Mucosa of stomach (tissue), 1 donor: ENCODE data around the gene C4orf54.

ENCODE experiments used
- H3K27me3 ChIP-seq: one replicate; pipeline ENCODE4 v1.7.0; 2013; ENCODE audit warnings: mild to moderate bottlenecking, low read length; ENCODE audit not compliant: control insufficient read depth, insufficient read depth
- H3K36me3 ChIP-seq: one replicate; pipeline ENCODE4 v1.7.0; 2013; ENCODE audit warnings: low read length; ENCODE audit not compliant: control insufficient read depth, insufficient read depth
- H3K4me1 ChIP-seq: one replicate; pipeline ENCODE4 v1.7.0; 2013; ENCODE audit warnings: mild to moderate bottlenecking, low read length; ENCODE audit not compliant: control insufficient read depth, insufficient read depth
- H3K4me3 ChIP-seq: one replicate; pipeline ENCODE4 v1.7.0; 2013; ENCODE audit warnings: low read length
- H3K9ac ChIP-seq: one replicate; pipeline ENCODE4 v1.7.0; 2013; ENCODE audit warnings: mild to moderate bottlenecking, low read length, moderate library complexity
- H3K9me3 ChIP-seq: one replicate; pipeline ENCODE4 v1.7.0; 2013; ENCODE audit warnings: mild to moderate bottlenecking, low read length, moderate library complexity; ENCODE audit not compliant: control insufficient read depth
- donor health status: Pancreatic carcinoma.

C4orf54 gene

DNA sequence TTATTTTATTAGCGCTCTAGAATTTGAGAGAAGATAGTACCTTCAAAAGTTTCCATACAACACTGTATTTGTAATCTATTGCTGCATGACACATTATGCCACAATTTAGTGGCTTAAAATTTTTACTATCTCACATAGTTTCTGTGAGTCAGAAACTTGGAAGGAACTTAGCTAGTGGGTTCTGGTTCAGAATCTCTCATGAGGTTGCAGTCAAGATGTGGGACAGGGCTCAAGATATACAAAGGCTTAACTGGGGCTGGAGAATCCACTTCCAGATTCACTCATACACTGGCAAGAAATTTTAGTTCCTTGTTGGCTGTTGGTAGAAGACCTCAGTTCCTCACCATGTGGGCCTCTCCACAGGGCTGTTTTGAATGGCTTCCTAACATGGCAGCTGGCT is 11.5 kb upstream of the C4orf54 start:
- Histone ChIP-seq H3K4me3 (no peak overlapping the region), H3K4me1 (no peaks in the 10 kb centered on the region), H3K9me3 (no peaks in the 10 kb centered on the region), H3K36me3 (no peaks in the 10 kb centered on the region), H3K9ac (no peak overlapping the region), H3K27me3 (no peaks in the 10 kb centered on the region)

DNA sequence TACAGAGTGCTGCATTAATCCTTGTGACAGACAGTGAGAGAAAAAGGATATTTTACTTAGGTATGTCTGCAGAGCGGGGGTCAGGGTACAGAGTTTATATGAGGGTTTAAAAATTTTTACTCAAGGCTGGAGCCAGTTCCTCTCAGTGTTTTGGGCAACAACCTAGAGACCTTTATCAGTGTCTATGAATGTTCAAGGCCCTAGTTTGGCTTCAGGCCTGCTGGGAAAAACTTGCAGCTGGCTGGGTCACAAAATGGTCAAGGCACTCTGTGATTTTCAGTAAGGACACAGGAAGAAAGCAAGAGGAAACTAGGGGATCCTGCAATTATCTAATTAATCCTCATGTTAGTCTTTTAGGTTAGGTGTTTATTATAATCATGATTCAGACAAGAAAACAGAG is 10.8 kb upstream of the C4orf54 start:
- H3K4me3 ChIP-seq: no peak overlapping the region
- no peaks in the 10 kb centered on the region for H3K9me3 ChIP-seq
- no peaks in the 10 kb centered on the region for H3K36me3 ChIP-seq
- no peaks in the 10 kb centered on the region for H3K4me1 ChIP-seq
- no peak overlapping the region for H3K9ac ChIP-seq
- no peaks in the 10 kb centered on the region for H3K27me3 ChIP-seq

DNA sequence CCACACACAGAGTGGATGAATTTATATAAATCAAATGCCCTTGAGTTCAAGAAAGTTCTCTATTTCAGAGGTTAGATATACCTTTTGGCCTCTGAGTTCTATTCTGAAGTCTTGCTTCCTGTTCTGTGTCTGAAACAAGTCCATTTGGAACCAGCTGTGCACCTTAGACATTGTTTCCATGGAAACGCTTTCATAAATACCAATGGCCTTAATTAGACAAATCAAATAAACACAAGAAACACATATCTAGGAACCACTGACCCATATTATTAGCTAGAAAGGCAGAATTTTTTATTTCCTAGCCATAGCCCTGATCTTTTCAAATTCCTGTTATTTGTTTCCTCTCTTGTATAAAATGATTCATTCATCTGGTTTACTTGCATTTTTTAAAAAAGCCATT is 8.4 kb upstream of the C4orf54 start:
- H3K4me3 ChIP-seq: no peak overlapping the region
- no peaks in the 10 kb centered on the region for H3K36me3 ChIP-seq
- H3K9ac ChIP-seq: no peak overlapping the region
- no peaks in the 10 kb centered on the region for H3K9me3 ChIP-seq
- H3K4me1 ChIP-seq: no peaks in the 10 kb centered on the region
- no peaks in the 10 kb centered on the region for H3K27me3 ChIP-seq

DNA sequence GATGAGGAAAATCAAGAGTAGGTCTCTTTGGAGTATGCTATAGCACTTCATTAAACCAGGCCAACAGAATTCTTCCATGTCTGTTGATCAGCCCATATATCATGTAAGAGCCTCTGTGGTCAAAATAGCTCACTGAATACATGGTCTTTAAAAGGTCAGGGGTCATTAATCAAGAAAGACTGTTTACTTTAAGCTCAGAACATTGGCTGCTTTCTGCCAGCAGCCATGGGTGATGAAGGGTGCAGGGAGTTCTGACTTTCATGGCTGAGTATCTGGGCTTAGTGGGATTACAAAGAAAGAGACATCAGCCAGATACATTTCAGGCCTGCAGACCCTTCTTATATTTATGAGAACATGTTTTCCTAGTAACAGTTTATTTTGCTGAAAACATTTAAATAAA is 7.1 kb upstream of the C4orf54 start:
- H3K4me3 ChIP-seq: no peak overlapping the region
- no peaks in the 10 kb centered on the region for H3K4me1 ChIP-seq
- H3K9me3 ChIP-seq: no peaks in the 10 kb centered on the region
- H3K27me3 ChIP-seq: no peaks in the 10 kb centered on the region
- no peaks in the 10 kb centered on the region for H3K36me3 ChIP-seq
- no peak overlapping the region for H3K9ac ChIP-seq

DNA sequence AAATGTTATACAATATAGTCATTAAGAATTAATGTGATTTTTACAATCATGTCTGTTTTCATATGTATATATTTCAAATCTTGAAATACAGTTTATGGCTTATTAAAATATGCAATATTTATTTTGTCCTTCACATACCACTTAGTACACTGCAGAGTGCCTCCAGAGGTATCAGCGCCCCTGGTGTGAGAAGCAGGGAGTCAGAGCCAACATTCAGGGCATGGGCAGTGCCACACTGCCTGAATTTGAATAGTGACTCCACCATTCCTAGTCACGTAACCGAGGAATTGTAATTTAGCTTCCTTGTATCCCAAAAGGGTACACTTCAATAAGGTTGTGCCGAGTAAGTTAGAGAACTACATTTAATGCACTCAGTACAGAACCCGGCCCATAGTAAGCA is 4.3 kb upstream of the C4orf54 start:
- no peaks in the 10 kb centered on the region for H3K36me3 ChIP-seq
- no peaks in the 10 kb centered on the region for H3K9me3 ChIP-seq
- no peak overlapping the region for H3K4me3 ChIP-seq
- H3K9ac ChIP-seq: no peak overlapping the region
- no peaks in the 10 kb centered on the region for H3K4me1 ChIP-seq
- no peaks in the 10 kb centered on the region for H3K27me3 ChIP-seq

DNA sequence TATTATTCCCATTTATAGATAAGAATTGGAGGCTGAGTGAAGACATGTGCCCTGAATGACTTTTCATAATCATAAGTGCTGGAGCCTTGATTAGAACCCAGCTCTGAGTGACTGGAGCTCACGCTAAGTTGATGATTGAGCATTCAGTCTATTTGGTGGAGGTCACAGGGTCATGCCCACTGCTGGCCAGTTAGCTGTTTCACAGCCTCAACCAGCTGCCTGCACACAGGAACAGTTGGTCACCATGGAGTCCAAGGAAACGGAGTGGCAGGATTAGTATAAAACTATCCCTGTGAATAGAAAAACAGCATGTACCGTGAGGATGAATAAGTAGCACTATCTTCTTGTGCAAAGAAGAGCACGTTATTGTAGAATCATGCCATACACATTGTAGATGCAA is 1.0 kb upstream of the C4orf54 start:
- H3K9me3 ChIP-seq: no peaks in the 10 kb centered on the region
- no peaks in the 10 kb centered on the region for H3K4me1 ChIP-seq
- no peak overlapping the region for H3K9ac ChIP-seq
- no peaks in the 10 kb centered on the region for H3K27me3 ChIP-seq
- H3K36me3 ChIP-seq: no peaks in the 10 kb centered on the region
- no peak overlapping the region for H3K4me3 ChIP-seq

DNA sequence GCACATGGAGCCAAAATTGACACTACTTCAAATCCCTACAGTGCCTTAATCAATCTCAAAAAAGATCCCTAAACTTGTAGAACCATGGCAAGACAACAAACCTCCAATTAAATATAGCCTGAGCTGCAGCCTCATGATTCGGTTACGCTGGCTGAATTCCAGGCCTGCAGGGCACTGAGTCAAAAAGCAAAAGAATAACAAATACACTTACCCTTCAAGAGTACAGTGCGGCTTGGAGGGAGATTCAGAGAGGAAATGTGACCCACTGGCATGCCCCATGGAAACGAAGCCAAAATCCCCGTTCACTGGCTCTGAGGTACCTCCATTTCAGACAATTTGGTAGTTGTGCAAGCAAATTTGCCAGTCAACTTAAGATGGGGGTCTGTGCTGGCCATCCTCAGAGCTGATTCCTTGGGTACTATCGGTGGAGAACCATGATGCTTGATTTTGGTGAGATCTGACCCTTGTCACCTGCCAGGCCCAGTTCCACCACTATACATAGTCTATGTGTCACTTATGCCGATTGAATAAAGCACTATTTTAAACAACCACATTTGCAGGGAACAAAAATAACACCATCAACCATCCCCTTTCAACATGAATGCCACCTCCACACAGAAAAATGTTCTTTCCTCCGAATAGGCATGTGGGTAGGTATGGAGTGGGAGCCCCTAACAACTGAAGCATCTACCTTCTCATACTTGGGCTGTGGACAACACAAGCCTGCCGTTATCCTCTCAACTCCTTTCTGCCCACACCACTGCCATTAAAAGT is 2.1 kb downstream of the C4orf54 start:
- no peaks in the 10 kb centered on the region for H3K9me3 ChIP-seq
- no peaks in the 10 kb centered on the region for H3K4me1 ChIP-seq
- no peak overlapping the region for H3K9ac ChIP-seq
- H3K4me3 ChIP-seq: no peak overlapping the region
- H3K36me3 ChIP-seq: no peaks in the 10 kb centered on the region
- no peaks in the 10 kb centered on the region for H3K27me3 ChIP-seq

DNA sequence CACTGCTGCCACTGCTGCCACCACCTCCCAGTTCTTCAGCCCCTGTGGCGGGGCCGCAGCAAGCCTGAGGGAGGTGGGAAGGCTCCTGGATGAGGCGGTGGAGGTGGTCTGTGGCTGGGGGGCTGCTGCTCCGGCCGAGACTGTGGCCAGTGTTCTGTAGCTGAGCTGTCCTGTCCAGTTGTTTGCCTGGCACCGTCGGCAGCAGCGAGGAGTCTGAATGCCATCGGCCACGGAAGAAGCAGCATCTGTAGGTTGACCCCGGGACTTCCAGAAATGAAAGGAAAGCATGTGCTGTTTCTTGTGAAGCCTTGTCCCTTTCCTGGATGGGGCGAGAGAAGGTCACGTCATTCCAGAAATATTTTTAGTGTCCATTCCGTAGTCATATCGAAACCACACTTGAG is 3.3 kb downstream of the C4orf54 start:
- H3K9ac ChIP-seq: no peak overlapping the region
- no peaks in the 10 kb centered on the region for H3K27me3 ChIP-seq
- no peaks in the 10 kb centered on the region for H3K4me1 ChIP-seq
- H3K4me3 ChIP-seq: no peak overlapping the region
- no peaks in the 10 kb centered on the region for H3K36me3 ChIP-seq
- H3K9me3 ChIP-seq: no peaks in the 10 kb centered on the region

DNA sequence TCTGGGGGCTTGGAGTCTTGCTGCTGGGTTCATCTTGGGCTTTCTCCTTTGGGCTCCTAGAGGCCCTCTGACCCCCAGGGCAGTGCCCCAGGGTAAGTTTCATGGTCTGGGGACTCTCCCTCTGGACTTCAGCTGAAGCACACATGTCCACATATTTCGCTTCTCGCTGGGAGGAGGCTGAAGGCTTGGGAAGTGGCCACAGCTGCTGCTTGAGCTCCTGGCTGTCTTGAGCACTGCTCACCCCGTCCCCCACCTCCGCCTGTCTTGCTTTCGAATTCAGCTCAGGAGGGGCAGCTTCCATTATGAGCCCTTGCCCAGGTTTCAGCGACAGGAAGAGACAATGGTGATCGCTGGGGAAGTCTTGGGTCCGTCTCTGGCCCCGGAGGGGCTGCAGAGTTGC is 3.7 kb downstream of the C4orf54 start:
- no peaks in the 10 kb centered on the region for H3K36me3 ChIP-seq
- no peaks in the 10 kb centered on the region for H3K4me1 ChIP-seq
- no peaks in the 10 kb centered on the region for H3K9me3 ChIP-seq
- H3K4me3 ChIP-seq: no peak overlapping the region
- no peak overlapping the region for H3K9ac ChIP-seq
- H3K27me3 ChIP-seq: no peaks in the 10 kb centered on the region

DNA sequence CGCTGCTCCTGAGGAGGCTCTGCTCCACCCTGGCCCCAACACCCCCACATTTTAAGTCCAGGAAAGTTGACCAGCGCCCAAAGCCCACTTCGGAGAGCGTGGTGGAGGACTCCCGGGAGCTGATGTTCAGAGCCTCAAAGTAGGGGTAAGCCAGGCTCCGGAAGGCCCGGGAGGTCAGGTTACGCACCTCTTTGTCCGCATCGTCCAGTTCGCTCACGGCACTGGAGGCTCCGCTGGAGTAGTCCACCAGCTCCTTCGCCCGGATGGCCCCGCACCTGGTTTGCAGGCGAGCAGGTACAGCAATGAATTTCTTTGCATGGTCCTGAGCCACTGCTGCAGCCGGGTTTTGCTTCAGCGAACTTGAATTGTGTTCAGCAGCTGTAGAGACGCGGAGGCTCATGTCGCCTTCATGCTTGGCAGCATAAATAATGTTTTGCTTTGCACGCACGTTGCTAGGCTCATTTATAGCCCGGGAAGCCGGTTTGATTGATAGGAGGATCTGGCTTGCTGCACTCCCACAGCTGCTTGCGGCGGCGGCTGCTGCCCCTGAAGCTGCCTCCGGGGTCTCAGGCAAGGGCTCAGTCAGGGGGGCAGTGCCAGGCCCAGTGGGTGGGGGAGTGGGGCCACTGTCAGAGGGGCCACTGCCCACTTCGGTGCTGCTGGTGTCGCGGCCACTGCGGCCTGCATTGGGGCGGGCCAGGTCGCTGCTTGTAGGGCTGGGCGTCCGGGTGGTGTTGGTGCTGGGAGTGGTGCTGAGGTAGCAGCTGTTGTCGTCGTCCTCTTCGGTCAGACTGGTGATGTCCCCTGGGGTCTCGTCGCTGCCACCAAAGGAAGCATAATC is 4.8 kb downstream of the C4orf54 start:
- Histone ChIP-seq H3K4me1 (no peaks in the 10 kb centered on the region), H3K9ac (no peak overlapping the region), H3K9me3 (no peaks in the 10 kb centered on the region), H3K27me3 (no peaks in the 10 kb centered on the region), H3K4me3 (no peak overlapping the region), H3K36me3 (no peaks in the 10 kb centered on the region)

DNA sequence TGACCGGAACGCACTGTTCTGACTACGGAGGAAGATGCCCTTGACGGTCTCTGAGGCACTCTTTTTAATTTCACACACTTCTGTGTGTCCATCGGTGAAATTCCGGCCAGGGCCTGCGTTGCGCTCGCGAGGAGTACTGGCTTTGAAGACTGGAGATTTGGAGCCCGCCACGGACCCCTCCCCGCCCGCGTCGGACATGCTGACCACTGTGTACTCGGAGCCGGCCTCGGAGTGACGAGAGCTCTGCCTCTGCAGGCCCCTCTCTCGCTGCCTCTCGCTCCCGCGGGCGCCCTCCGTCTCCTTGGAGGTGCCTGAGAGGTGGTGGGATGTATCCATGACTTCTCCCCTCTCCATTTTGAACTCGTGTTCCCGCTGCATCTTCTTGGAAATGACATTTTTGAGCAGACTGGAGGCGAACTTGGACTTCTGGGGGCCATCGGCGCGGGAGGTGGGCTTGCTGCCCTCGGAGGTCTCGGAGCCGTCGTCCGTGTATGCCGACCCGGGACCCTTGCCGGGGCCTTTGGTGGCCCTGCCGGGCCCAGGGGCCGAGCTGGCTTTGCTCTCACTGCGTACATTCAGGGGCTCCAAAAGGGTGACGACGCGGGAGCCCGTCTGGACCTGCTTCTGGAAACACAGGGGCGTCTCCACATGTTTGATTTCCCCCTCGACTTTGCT is 5.7 kb downstream of the C4orf54 start:
- no peaks in the 10 kb centered on the region for H3K27me3 ChIP-seq
- no peaks in the 10 kb centered on the region for H3K9me3 ChIP-seq
- H3K4me3 ChIP-seq: no peak overlapping the region
- no peak overlapping the region for H3K9ac ChIP-seq
- H3K36me3 ChIP-seq: no peaks in the 10 kb centered on the region
- H3K4me1 ChIP-seq: no peaks in the 10 kb centered on the region
